Coronary artery (tissue), 2 donors: ENCODE data around the gene PTPN9.

Source experiments
- DNase-seq: peaks from one replicate; pipeline ENCODE4 v3.0.0-alpha.2; 2017; ENCODE audit warnings: low spot score
- H3K27ac ChIP-seq, 2 donors: fragments of 200-600 bp; sonication (generic); one replicate each; pipeline ENCODE4 v1.5.1; 2016 to 2019
- H3K4me3 ChIP-seq: fragments of 200-600 bp; sonication (generic); 2 replicates; pipeline ENCODE4 v1.5.1; 2016; ENCODE audit warnings: mild to moderate bottlenecking, moderate library complexity
- TF ChIP-seq, protein P1 (sequence below): fragments of 200-600 bp; sonication (generic); IDR thresholded peaks from one replicate; pipeline ENCODE4 v1.5.1; 2019; ENCODE audit warnings: antibody characterized with exemption

Gene PTPN9

DNA sequence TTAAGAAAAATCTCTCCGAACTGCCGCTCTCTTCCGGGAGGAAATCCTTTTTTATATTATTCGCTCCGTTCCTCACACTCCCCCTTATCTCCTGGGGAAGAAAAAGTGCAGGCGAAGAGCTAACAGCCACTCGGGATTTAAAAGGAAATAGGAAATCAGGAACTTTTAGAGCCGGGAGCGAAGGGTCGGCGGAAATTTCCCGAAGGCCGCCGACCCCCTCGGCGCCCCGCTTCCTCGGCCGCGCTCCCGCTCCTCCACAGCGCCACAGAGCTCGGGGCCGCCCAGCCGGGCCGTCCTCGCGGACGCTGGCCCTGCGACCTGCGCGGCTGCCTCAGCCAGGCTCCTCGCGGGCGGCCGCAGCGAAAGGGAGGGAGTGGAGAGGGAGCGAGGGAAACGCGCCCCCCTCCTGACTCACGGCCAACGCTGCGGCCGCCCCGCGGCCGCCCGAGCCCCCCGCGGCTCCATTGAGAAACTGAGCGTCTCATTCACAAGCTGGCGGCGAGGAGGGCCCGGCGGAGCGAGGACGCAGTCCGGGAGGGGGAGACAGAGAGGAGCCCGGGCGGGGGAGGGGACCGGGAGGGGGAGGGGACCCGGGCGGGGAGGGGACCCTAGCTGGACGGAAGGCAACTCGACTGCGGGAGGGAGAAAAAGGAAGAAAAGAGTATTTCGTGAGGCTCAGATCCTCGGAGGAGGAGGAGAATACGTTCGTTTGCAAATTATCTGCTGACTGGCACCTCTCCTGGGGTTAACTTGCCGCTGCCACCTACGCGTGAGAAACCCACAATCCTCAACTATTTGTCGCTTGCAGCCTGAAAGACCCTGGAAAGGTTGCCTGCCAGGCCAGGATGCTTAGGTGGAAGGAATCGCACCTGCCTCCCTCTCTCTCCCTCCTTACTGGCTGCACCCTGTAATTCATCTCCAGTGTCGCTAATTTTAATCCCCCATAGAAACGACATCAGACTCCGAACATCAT, at the start of gene PTPN9:
PTPN9 (minus strand) TSS at position 368 of the 973 bp plus-strand sequence. CDS start 539 bp downstream, outside the sequence.
- H3K4me3 ChIP-seq: peak within 1 kb of the TSS; percentile 83
- peak within 1 kb of the TSS; percentile 87 to 88 for H3K27ac ChIP-seq
- DNase-seq: peak; percentile 87
- TF ChIP-seq, protein P1, sequence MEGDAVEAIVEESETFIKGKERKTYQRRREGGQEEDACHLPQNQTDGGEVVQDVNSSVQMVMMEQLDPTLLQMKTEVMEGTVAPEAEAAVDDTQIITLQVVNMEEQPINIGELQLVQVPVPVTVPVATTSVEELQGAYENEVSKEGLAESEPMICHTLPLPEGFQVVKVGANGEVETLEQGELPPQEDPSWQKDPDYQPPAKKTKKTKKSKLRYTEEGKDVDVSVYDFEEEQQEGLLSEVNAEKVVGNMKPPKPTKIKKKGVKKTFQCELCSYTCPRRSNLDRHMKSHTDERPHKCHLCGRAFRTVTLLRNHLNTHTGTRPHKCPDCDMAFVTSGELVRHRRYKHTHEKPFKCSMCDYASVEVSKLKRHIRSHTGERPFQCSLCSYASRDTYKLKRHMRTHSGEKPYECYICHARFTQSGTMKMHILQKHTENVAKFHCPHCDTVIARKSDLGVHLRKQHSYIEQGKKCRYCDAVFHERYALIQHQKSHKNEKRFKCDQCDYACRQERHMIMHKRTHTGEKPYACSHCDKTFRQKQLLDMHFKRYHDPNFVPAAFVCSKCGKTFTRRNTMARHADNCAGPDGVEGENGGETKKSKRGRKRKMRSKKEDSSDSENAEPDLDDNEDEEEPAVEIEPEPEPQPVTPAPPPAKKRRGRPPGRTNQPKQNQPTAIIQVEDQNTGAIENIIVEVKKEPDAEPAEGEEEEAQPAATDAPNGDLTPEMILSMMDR: peak; percentile 22

DNA sequence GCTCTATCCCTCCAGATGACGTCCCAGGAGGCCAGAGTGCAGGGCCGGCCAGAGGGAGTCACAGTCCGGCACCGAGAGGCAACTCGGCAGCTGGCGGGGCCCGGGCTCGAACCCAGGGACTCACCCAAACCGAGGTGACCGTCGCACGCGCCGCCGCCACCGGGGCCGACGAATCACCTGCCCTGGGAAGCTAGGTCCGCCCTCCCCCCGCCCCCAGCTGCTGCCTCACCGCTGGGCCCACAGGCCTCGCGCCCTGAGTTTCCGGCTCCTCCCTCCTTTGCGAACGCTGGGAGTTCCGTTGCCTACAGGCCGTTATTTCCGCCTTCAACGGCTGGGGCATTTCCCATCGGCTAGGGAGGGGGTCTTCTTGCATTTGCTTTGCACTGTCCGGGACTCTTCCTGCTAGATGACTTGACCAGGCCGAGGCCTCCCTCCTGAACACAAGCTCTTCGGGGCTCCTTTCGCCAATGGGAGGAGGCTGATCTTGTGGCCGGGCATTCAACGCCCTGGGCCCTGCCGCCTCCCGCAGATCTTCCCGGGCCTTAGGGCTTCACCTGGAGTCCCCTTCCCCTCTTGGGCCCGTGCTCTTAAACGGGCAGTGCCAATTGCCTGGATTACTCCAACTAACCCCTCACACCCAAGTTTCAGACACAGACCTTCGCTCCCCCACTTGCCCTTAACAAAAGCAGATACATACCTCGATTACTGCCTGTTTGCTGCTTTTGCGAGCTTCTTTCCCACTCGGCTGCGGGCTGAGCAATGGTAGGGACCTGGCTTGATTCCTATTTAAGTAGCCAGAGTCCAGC, 46.6 kb upstream of the PTPN9 start, which contains the start of gene SNUPN:
SNUPN (minus strand) TSS at position 184 of the 806 bp plus-strand sequence. CDS start 4,674 bp downstream, outside the sequence.
- TF ChIP-seq, protein P1: no peak
- Histone ChIP-seq H3K4me3 (peak within 1 kb of the TSS; percentile 90), H3K27ac (peak within 1 kb of the TSS; percentile 93 to 96)
- DNase-seq: peak; percentile 96

DNA sequence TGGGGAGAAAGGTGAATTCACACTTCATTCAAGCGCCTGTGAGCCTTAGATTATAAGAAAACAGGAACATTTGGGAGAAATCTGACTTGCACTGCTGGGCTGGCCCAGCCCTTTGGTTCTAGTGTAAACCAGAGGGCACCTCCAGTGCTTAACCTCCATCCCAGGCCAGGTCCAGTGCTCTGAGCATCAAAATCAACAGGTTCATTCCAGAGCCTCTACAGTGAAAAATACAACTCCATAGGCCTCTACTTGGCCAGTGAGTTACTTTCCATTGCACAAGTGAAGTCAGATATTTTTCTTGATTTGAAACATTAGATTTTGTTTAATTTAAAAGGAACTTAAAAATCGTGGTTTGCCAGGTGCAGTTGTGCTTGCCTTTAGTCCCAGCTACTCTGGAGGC, 43.4 kb upstream of the PTPN9 start:
- no peak for DNase-seq
- TF ChIP-seq, protein P1: no peak
- no peak overlapping the region for H3K27ac ChIP-seq
- no peak overlapping the region for H3K4me3 ChIP-seq

DNA sequence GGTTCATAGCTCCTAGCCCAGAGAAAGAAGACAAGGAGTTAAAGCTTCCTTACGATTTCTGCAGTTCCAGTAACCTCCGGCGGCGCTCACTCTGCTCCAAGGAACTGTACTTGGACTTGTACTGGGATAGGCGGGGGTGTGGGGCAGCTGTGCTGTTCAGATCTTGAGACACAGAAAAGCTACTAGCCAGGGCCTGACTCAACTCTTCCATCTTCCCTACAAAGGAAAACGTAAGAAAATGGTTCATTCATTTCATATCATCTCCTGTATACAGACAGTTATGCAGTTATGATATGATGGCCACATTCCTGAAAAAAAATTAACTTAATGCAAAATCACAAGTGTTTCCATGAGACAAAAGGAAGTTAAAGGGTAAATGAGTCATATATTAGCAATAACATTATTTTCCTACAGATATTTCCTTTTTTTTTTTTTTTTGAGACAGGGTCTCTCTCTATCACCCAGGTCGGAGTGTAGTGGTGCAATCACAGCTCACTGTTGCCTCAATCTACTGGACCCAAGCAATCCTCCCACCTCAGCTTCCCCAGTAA, 41.8 kb upstream of the PTPN9 start:
- DNase-seq: peak; percentile 90
- peak overlapping the region; percentile 53 for H3K4me3 ChIP-seq
- TF ChIP-seq, protein P1: no peak

DNA sequence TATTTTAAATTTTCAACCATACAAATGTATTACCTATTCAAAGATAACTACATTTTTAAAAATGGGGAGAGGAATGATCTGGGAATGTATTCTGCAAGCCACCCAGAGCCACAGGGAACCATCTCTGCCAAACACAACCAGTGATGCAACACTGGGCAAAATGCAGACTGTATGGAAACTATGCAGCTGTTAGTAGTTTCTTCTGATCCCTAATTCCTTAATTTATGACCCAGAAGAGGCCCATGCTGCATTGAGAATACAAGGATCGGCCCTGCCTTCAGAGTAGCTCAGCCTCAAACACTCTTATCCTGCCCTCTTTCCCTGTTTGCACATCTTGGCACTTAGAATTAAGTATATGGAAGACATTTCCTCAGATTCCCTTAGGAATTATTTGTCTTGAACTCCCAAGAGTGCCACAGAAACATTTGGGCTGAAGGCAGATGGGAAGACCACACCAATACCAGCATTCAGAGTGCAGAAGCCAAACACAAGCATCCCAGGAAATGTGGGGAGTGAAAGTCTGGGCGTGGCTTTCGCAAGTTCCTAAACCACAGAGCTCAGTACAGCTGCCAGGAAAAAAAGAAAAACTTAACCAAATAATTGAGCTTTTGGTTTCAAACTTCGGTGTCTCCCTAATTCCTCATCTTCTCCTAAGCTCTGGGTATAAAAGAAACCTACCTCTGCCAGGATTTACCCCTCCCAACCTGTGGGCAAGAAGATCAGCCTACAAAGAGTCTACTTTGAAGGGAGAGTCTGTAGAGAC, 41.1 kb upstream of the PTPN9 start:
- DNase-seq: no peak
- peak overlapping the region; percentile 53 for H3K4me3 ChIP-seq
- TF ChIP-seq, protein P1: no peak
- peak overlapping the region; percentile 62 to 84 for H3K27ac ChIP-seq

More for the DNA sequence above, 41.8 kb upstream of the PTPN9 start:
- peak overlapping the region; percentile 62 to 84 for H3K27ac ChIP-seq

DNA sequence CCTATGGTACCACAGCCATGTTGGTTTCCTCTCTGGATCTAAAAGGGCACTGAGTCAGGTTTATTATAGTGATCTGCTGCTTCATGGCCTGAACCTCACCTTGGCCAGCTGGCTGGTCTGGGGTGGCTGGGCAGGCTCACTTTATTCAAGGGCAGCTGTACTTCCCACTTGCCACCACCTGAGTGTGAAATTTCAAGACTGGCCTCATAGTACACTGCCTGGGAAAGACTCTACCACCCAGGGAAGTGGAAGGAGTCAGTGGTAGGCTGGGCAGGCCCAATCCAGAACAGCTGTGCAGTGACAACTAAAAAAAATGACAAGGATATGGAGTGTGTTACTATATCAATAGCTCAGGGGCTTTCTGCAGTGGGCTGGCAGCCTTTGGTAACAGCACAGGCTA, 37.7 kb upstream of the PTPN9 start:
- H3K27ac ChIP-seq: no peak overlapping the region

More for the DNA sequence above, 37.7 kb upstream of the PTPN9 start:
- no peak overlapping the region for H3K4me3 ChIP-seq
- DNase-seq: no peak
- TF ChIP-seq, protein P1: no peak
